Measurements from ENCODE around the gene EVC2. TPM values are rescaled to one million over a fixed set of nuclear protein-coding genes. Genes with fewer than 3 reads are reported as not detected.

The EVC2 gene
- total RNA-seq, 1 experiment from 2014 or later: 4.9 TPM

GRCh38 chr4:5696341-5696740, 12.0 kb downstream of the EVC2 start:
- in situ Hi-C loops (cut with HindIII; ENCODE audit: low sequenced_read_pairs): no loop called here
- DNase-seq (ENCODE audit: low spot score): no peak

GRCh38 chr4:5693871-5694270, 14.5 kb downstream of the EVC2 start:
- in situ Hi-C loops (cut with HindIII; ENCODE audit: low sequenced_read_pairs): no loop called here
- DNase-seq (ENCODE audit: low spot score): no peak

GRCh38 chr4:5691491-5692132, 16.7 kb downstream of the EVC2 start:
- no peak for DNase-seq (ENCODE audit: low spot score)
- in situ Hi-C loops (cut with HindIII; ENCODE audit: low sequenced_read_pairs): no loop called here

- in situ Hi-C loops (cut with HindIII; ENCODE audit: low sequenced_read_pairs): no loop called here
- no peak for DNase-seq (ENCODE audit: low spot score)
Measured at GRCh38 chr4:5689065-5689464, 19.3 kb downstream of the EVC2 start.

GRCh38 chr4:5686338-5686737, 22.0 kb downstream of the EVC2 start:
- in situ Hi-C loops (cut with HindIII; ENCODE audit: low sequenced_read_pairs): no loop called here
- no peak for DNase-seq (ENCODE audit: low spot score)

GRCh38 chr4:5685296-5685695, 23.1 kb downstream of the EVC2 start:
- in situ Hi-C loops (cut with HindIII; ENCODE audit: low sequenced_read_pairs): no loop called here
- no peak for DNase-seq (ENCODE audit: low spot score)

- no peak for DNase-seq (ENCODE audit: low spot score)
- in situ Hi-C loops (cut with HindIII; ENCODE audit: low sequenced_read_pairs): no loop called here
Measured at GRCh38 chr4:5683566-5683965, 24.8 kb downstream of the EVC2 start.

GRCh38 chr4:5678977-5679376, 29.4 kb downstream of the EVC2 start:
- in situ Hi-C loops (cut with HindIII; ENCODE audit: low sequenced_read_pairs): no loop called here
- DNase-seq (ENCODE audit: low spot score): no peak

- no peak for DNase-seq (ENCODE audit: low spot score)
- in situ Hi-C loops (cut with HindIII; ENCODE audit: low sequenced_read_pairs): no loop called here
Measured at GRCh38 chr4:5676763-5677162, 31.6 kb downstream of the EVC2 start.

GRCh38 chr4:5666741-5667140, 41.6 kb downstream of the EVC2 start:
- in situ Hi-C loops (cut with HindIII; ENCODE audit: low sequenced_read_pairs): no loop called here
- no peak for DNase-seq (ENCODE audit: low spot score)

GRCh38 chr4:5664778-5665177, 43.6 kb downstream of the EVC2 start:
- DNase-seq (ENCODE audit: low spot score): no peak
- in situ Hi-C loops (cut with HindIII; ENCODE audit: low sequenced_read_pairs): no loop called here

- DNase-seq (ENCODE audit: low spot score): no peak
- in situ Hi-C loops (cut with HindIII; ENCODE audit: low sequenced_read_pairs): no loop called here
Measured at GRCh38 chr4:5662555-5662954, 45.8 kb downstream of the EVC2 start.

- DNase-seq (ENCODE audit: low spot score): no peak
- in situ Hi-C loops (cut with HindIII; ENCODE audit: low sequenced_read_pairs): no loop called here
Measured at GRCh38 chr4:5661237-5661636, 47.1 kb downstream of the EVC2 start.

- DNase-seq (ENCODE audit: low spot score): no peak
- in situ Hi-C loops (cut with HindIII; ENCODE audit: low sequenced_read_pairs): no loop called here
Measured at GRCh38 chr4:5660185-5660584, 48.2 kb downstream of the EVC2 start.

GRCh38 chr4:5658974-5659373, 49.4 kb downstream of the EVC2 start:
- in situ Hi-C loops (cut with HindIII; ENCODE audit: low sequenced_read_pairs): no loop called here
- DNase-seq (ENCODE audit: low spot score): no peak

GRCh38 chr4:5656415-5656814, 51.9 kb downstream of the EVC2 start:
- in situ Hi-C loops (cut with HindIII; ENCODE audit: low sequenced_read_pairs): no loop called here
- DNase-seq (ENCODE audit: low spot score): no peak

GRCh38 chr4:5654791-5655190, 53.6 kb downstream of the EVC2 start:
- in situ Hi-C loops (cut with HindIII; ENCODE audit: low sequenced_read_pairs): no loop called here
- DNase-seq (ENCODE audit: low spot score): peak; percentile 35

GRCh38 chr4:5651089-5651488, 57.3 kb downstream of the EVC2 start:
- DNase-seq (ENCODE audit: low spot score): no peak
- in situ Hi-C loops (cut with HindIII; ENCODE audit: low sequenced_read_pairs): no loop called here

- DNase-seq (ENCODE audit: low spot score): no peak
- in situ Hi-C loops (cut with HindIII; ENCODE audit: low sequenced_read_pairs): no loop called here
Measured at GRCh38 chr4:5650040-5650439, 58.3 kb downstream of the EVC2 start.

- in situ Hi-C loops (cut with HindIII; ENCODE audit: low sequenced_read_pairs): no loop called here
- DNase-seq (ENCODE audit: low spot score): no peak
Measured at GRCh38 chr4:5647351-5647750, 61.0 kb downstream of the EVC2 start.

GRCh38 chr4:5640096-5640495, 68.3 kb downstream of the EVC2 start:
- no peak for DNase-seq (ENCODE audit: low spot score)
- in situ Hi-C loops (cut with HindIII; ENCODE audit: low sequenced_read_pairs): no loop called here

- in situ Hi-C loops (cut with HindIII; ENCODE audit: low sequenced_read_pairs): no loop called here
Measured at GRCh38 chr4:5639556-5639955, 68.8 kb downstream of the EVC2 start.

More at GRCh38 chr4:5639556-5639955, 68.8 kb downstream of the EVC2 start:
- no peak for DNase-seq (ENCODE audit: low spot score)

Measured in G401 (cell line).